ENCODE data around the gene TMEM79. TPM values are rescaled to one million over a fixed set of nuclear protein-coding genes. Genes with fewer than 3 reads are reported as not detected.

TMEM79 gene
- total RNA-seq, 2 donors from 2014 or later, result 1.6 to 2.7 TPM

DNA sequence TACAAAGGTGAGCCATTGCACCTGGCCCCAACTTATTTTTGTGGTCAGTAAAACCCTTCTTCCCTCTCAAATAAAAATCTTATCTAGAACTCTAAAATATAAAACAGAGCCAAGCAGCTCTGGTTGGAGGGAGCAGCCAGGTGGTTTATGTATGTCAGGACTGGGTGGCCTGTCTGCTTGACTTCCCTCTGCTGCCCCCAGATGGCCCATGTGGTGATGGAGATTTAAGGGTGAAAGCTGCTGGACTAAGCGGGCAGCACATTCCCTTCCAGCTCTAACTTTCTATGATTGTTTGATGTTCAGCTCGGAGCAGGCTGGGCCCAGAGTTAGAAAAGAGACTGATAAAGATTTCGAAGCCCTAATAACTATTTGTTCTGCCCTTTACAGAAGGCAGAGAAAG lies 24.3 kb upstream of the TMEM79 start:
- DNase-seq (ENCODE audit: low spot score), result no peak
- intact Hi-C loops (cut with DNase I), result no loop called here

DNA sequence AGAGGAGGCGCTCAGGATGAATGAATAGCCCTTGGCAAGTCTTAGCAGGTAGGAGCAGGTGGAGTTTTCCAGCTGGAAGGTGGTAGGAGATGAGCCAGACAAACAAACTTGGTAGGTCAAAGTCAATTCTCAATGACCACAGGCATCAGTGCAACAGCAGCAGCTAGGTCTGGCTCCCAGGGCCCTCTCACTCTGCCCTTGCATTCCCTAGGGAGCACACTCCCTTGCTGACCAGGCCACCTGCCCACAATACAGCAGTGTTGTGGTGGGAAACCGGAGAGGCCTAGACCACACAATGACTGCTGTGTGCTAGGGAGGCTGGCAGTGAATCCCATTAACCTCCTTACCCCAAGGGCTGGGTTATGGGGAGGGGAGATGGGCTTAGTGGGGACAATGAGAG lies 23.2 kb upstream of the TMEM79 start:
- intact Hi-C loops (cut with DNase I), result no loop called here
- no peak for DNase-seq (ENCODE audit: low spot score)

DNA sequence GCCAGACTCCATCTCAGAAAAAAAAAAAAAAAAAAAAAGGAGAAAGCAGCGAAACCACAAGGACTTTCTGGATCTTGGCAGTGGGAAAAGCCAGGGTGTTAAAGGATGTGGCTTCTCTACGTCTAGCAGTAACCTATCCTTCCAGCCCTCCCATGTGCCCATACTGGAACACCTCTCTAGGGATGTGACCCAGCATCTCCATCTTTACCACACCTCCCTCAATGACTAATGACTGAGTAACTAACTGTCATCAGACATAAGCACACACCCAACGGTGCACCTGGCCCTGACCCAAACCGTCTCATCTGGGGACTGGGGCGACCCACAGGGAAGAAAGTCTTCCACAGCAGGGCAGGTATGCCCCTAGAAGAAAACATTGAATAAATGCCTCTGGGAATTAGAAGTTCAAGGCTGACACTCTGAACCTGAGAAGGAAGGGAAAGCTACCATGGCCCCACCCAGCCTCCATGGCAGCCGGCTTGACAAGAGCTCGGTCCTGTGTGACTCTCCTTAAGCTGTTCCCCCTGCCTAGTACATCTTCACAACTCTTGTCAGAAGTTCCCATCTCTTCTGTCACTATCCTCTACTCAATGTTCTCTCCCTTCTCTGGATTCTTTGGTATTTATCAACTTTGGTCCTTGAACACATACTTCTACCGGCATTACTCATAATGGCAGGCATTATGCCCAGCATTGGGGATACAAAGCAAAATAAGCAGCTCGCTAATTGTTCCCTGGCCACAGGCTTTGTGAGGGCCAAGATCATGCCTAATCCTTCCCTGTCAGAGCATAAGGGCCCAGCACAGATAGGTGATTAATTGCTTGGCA lies 21.5 kb upstream of the TMEM79 start:
- intact Hi-C loops (cut with DNase I), result no loop called here
- no peak for DNase-seq (ENCODE audit: low spot score)

DNA sequence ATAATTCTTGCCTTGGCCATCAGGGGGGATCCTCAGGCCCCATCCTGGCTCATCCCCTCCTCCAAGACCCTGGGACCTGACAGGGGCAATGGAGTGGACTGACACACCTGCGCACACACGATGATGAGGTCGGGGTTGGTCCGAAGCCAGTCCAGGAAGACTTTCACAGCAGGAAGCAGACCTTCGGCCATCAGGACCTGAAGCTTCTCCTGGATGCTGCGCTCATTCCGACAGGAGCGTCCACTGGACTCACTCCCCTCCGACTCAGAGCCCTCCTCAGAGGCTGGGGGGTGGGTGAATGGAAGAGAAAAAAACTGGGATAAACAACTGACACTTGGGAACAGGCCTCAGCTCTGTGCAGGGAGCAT lies 20.9 kb upstream of the TMEM79 start:
- intact Hi-C loops (cut with DNase I), result no loop called here
- DNase-seq (ENCODE audit: low spot score), result no peak

DNA sequence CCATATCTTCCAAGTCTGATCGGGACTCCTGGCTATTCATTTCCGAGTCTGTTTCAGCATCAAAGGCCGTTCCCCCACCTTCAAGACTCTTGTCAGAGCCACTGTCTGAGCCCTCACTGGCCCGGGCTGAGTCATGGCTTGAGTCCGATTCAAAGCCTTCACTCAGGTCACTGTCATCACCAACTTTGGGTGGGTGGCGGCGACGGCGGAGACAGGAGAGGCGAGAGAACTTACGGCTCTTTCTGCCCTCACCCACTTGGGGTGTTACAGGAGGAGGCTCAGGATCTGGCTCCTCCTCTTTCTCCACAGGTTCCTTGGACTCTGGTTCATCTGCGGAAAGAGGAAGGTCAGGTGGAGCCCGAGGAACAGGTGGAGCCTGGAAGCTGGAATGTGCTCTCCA lies 18.1 kb upstream of the TMEM79 start:
- intact Hi-C loops (cut with DNase I), result no loop called here
- DNase-seq (ENCODE audit: low spot score), result no peak

DNA sequence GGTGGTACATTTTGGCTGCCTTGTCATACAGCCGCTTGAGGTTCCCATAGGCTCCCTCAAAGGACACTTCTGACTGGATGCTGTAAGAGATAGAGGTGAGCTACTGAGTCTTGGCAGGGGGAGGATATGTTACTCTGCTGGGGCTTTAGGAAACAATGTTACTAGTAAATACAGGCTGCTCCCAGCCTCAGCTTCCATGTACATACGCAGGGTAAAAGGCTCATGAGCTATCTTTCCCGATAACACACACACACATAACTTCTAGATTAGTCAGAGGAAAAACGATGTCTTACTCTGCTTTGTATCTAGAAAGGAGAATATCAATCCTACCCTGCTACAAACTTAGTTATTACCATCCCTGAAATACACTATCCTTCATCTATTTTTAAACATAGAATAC lies 15.8 kb upstream of the TMEM79 start:
- no peak for DNase-seq (ENCODE audit: low spot score)
- intact Hi-C loops (cut with DNase I), result no loop called here

DNA sequence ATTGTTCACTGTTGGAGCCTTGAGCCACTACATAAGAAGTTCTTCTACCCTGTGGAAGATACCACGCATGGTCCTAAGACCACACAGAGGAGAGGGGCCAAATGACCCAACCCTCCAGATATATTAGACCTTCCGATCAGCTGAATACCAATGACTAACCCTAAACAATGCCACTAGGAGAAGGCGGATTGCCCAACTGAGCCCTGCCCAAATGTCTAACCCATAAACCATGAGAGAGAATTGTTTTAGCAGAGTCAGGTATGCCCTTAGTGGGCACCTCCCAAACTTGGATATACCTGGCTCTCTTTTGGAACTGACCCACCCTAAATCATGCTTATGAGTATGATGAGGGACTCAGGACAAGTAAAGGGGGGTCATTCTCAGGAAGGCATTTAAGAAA lies 13.8 kb upstream of the TMEM79 start:
- intact Hi-C loops (cut with DNase I), result no loop called here
- DNase-seq (ENCODE audit: low spot score), result no peak

DNA sequence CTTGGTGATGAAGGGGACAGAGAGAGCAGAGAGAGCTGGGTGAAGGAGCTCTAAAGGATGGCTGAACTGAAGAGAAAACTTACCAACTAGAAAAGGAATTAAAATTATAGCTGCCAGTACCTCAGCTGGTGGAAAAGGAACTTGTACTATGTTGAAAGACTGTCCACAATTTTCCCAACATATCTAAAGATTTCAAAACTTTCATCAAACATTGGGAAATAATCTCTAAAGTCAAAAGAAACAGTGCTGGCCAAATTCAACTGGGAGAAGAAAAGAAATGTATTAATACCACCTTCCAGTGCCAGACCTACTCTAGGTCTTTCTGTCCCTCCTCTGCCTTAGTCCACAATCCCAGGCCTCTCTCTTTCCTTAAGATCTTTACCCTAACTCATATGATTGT lies 7.6 kb upstream of the TMEM79 start:
- intact Hi-C loops (cut with DNase I), result no loop called here
- DNase-seq (ENCODE audit: low spot score), result no peak

DNA sequence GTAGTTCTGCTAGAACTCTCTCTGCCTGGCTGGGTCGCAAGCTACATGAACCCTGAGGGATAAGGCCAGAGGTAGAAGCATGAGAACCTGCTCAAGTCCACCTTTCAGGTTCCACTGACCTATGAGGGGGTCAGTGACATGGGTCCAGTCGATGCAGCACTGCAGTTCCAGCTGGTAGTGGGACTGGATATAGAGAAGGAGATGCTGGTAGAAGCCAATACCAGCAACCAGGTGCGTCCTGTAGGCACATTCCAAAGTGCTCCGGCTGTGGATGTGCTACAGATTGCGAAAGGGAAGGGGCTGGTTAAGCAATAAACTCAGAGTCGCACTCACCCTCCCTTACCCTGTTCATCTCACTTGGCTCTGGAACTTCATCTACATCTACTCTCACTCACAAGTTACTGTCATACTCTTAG lies 7.2 kb upstream of the TMEM79 start:
- DNase-seq (ENCODE audit: low spot score), result peak; percentile 60
- intact Hi-C loops (cut with DNase I), result no loop called here

DNA sequence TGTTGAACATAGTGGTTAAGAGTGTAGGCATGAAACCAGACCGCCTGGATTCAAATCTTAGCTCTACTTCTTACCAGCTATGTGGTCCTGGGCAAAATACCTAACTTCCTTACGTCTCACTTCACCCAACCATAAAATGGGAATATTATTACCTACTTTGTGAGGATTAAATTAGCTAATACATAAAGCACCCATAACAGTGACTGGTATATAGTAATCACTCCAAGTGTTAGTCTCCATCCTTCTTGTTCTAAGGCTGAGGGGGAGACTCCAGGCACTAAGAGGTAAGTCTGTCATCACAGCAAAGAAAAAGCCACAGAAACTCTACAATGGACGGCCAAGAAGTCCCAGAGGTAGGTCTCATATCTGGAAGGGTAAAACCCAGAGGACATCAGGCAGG lies 4.3 kb upstream of the TMEM79 start:
- no peak for DNase-seq (ENCODE audit: low spot score)
- intact Hi-C loops (cut with DNase I), result no loop called here

DNA sequence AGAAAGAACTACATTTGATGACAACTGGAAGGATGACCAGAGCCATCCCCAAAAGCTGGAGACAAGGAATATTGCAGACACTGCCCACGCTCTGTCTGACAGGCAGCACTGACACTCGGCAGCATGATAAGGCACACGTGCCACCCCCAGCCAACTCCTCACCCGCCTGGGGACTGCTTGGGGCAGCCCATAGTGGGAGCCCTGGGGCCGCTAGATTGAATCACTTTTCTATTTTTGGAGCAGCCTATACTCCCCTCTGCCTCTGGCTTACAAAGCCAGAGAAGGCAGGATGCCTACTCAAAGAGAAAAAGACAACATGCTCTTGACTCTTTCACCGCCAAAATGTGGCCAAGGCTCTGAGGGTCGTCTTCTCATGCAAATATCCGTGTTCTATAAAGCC lies 2.8 kb upstream of the TMEM79 start:
- DNase-seq (ENCODE audit: low spot score), result peak; percentile 76
- intact Hi-C loops (cut with DNase I), result no loop called here

DNA sequence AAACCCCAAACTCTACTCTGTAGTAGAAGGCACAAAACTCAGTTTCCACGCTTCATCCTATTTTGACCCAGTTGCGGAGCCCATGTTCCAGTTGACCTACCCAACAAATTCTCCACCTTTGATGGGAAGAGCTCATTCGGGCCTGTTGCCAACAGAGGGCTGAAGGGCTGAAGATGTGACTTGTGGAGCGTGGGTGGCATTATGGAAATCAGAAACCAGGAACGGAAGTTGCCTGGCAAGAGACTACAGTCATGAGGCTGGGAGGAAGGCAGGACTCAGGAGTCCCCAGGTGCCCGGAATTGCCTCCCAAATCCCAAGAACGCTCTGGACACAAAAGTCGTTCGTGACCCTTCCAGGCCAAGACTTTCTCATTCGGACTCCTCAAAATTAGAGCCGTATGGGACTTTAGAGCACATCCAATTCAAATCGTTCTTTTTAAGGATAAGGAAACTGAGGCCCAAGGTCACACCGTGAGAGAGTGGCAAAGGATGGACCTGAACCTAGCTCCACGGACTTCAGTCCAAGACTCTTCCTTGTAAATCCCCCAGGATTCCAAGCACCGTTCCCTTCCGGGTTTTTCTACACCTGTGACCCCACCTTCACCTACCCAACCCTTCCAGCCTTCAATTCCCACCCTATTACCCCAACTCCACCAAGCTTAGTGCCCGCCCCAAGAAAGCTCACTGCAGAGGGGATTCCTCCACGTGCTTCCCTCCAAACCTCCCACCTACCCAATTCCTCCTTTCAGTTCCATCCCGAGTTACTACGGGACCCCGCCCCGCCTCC lies 2.2 kb upstream of the TMEM79 start:
- no peak for DNase-seq (ENCODE audit: low spot score)
- intact Hi-C loops (cut with DNase I), result no loop called here

DNA sequence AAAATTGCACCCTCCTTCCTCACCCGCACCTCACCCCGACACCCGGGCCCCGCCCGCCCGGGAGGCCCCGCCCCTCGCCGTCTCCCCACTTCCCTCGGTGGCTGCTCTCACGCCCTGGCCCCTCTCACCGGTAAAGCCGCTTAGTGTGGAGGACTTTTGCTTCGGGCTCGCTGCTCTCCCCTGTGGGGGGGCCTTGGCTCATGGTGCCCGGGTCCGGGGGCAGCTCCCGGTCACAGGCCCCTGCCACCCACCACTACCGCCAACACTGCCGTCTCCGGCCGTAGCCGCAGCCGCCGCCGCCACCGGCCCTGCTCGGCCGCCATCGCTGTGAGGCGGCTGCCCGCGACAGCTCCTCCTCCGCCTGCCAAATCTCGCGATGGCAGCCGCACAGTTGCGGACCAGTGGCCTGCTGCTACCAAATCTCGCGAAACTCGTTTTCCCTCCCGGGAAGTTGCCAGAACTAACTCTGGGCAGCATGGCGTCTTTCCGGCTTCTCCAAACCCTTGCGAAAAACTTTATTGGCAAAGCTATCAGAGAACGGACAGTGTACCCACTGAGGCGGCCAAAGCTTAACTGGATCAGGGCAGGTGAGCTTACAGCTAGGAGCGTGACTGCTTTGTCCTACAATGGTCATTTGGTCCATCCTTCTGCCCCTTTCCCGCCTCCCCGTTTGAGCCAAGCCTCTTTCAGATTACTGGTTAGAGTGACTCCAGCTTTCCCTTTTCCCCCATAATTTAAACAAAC lies 1.5 kb upstream of the TMEM79 start, which contains the start of gene SMG5:
Gene SMG5, minus strand, starts transcription at position 347 of the 744 bp plus-strand sequence. Its CDS starts 145 bp downstream, at position 202.
- peak; percentile 99 for DNase-seq (ENCODE audit: low spot score)
- intact Hi-C loops (cut with DNase I), result no loop called here

DNA sequence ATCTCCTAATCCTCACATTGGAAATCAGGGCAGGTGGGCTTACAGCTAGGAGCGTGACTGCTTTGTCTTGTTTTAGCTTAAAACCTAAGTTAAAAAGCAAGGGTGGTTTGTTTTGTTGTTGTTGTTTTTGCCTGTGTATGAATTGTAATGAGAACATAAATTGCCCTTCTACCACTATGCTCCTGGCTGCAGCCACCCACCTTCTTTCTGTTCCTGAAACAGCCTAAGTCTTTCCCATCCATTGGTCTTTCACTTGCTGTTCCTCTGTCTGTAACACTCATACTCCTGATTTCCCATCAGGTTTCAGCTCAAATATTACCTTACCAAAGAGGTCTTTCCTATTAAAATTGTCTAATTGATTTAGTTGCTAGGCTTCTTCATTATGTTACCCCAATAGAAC lies 604 bp upstream of the TMEM79 start:
- intact Hi-C loops (cut with DNase I), result no loop called here
- no peak for DNase-seq (ENCODE audit: low spot score)

DNA sequence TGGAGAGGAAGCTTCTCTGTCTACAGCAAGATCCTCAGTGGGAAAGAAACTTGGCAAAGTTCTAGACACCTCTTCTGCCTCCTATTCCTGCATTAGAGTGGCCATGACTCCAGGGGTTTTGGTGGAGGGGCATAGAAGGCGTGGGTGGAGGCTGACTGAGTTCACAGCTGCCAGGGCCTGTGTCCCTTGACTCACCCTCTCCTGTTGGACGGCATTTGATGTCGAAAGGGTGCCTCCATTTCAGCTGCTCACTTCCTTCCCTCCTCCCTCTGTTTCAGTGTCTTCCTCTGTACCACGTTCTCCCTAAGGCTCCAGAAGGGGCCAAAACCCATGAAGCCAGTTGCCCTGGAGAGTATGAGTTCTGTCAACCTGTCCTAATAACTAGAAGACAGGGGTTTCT lies 632 bp downstream of the TMEM79 start:
- intact Hi-C loops (cut with DNase I), result loop anchor here in 1 of 2 donors (5.0 kb wide), 1 partner anchor 1967 kb away; no protein-coding TSS in a partner anchor
- DNase-seq (ENCODE audit: low spot score), result no peak

DNA sequence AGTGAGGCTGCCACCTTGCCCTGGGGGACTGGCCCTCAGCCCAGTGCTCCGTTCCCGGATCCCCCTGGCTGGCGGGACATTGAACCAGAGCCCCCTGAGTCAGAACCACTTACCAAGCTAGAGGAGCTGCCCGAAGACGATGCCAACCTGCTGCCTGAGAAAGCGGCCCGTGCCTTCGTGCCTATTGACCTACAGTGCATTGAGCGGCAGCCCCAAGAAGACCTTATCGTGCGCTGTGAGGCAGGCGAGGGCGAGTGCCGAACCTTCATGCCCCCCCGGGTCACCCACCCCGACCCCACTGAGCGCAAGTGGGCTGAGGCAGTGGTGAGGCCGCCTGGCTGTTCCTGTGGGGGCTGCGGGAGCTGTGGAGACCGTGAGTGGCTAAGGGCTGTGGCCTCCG lies 1.3 kb downstream of the TMEM79 start:
- DNase-seq (ENCODE audit: low spot score), result no peak
- intact Hi-C loops (cut with DNase I), result loop anchor here in 1 of 2 donors (5.0 kb wide), 1 partner anchor 1968 kb away; no protein-coding TSS in a partner anchor

DNA sequence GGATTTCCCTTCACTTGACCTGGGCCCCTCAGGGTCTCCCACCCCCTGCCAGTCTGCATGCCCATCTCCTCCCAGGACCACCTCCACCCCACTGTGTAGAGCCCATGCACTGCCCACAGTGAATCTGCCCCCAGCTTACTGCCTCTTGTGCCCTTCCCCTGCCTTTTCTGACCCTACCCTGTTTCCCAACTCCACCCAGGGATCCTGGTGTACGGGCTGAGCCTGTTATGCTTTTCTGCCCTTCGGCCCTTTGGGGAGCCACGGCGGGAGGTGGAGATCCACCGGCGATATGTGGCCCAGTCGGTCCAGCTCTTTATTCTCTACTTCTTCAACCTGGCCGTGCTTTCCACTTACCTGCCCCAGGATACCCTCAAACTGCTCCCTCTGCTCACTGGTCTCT lies 1.9 kb downstream of the TMEM79 start:
- no peak for DNase-seq (ENCODE audit: low spot score)
- intact Hi-C loops (cut with DNase I), result loop anchor here in 1 of 2 donors (5.0 kb wide), 1 partner anchor 1969 kb away; no protein-coding TSS in a partner anchor

DNA sequence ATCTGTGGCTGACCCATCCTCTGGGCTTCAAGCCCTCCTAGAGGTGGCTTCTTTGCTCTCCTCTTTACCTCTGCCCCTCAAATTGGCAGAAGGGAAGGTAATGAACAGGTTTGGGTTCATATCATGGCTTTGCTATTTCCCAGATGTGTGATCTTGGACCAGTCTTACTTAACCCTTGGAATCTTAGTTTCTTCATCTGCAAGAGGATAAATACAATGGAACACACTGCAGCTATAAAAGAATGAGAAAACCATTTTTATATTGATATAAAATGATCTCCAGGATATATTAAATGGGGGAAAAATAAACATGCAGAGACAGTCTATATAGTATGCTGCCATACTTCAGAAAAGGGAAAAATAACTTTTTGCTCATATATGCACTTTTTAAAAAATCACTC lies 5.7 kb downstream of the TMEM79 start:
- DNase-seq (ENCODE audit: low spot score), result no peak
- intact Hi-C loops (cut with DNase I), result loop anchor here in 1 of 2 donors (5.0 kb wide), 1 partner anchor 1973 kb away; no protein-coding TSS in a partner anchor

DNA sequence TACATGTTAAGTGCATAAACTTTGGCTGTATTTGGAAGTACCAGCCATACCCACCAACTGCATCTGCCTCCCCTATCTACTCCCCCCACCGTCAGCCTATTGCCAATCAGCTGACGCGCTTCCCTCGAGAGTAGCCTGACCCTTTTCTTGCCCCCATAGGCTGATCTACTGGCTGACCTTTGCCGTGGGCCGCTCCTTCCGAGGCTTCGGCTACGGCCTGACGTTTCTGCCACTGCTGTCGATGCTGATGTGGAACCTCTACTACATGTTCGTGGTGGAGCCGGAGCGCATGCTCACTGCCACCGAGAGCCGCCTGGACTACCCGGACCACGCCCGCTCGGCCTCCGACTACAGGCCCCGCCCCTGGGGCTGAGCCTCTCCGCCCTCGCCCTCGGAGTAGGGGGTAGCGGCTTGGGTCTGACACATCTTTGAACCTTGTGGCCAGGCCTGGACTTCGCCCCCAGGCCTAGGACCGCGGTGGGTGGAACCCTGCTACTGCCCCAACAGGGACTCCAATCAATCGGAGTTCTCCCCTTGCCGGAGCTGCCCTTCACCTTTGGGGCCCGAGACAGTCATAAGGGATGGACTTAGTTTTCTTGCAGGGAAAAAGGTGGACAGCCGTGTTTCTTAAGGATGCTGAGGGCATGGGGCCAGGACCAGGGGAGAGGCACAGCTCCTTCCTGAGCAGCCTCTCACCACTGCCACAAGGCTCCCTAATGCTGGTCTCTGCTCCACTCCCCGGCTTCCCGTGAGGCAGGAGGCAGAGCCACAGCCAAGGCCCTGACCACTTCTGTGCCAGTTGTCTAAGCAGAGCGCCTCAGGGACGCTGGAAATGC lies 7.3 kb downstream of the TMEM79 start:
- intact Hi-C loops (cut with DNase I), result no loop called here
- DNase-seq (ENCODE audit: low spot score), result peak; percentile 97

All from posterior vena cava (tissue), 2 donors.